ENCODE results near the gene GABBR2. TPM values are rescaled to one million over a fixed set of nuclear protein-coding genes. Genes with fewer than 3 reads are reported as not detected.

GABBR2 gene
- total RNA-seq, 1 experiment from 2014 or later = 0.76 TPM

GRCh38 chr9:98750364-98751060 lies 41.8 kb upstream of the GABBR2 start:
- intact Hi-C loops (cut with micrococcal nuclease; ENCODE audit: unreplicated experiment) = no loop called here
- Histone ChIP-seq H3K79me2 (ENCODE audit: low read depth) (no peaks in the 10 kb centered on the region), H3K4me1 (replicated peaks; ENCODE audit: insufficient read depth) (no peaks in the 10 kb centered on the region), H3K27me3 (ENCODE audit: insufficient read depth, low read depth) (no peaks in the 10 kb centered on the region), H3F3A (ENCODE audit: insufficient read depth, low read depth) (no peaks in the 10 kb centered on the region), H3K4me3 (no peak overlapping the region), H4K20me1 (ENCODE audit: insufficient read depth) (no peaks in the 10 kb centered on the region; the same call in 1 of the 2 replicates), H3K9me3 (ENCODE audit: insufficient read depth, low read depth) (no peaks in the 10 kb centered on the region), H3K36me3 (ENCODE audit: low read depth) (0 out of 2 replicates have a peak, but pooled peaks cover 8% of the 10 kb centered on the region), H3K27ac (no peak overlapping the region), H3K4me2 (no peak overlapping the region), H3K9me2 (ENCODE audit: insufficient read depth) (no peaks in the 10 kb centered on the region), H2AFZ (no peak overlapping the region)
- CTCF ChIA-PET = no interaction called here
- no TSS peak for BruUV-seq (replicated peaks)
- DNase-seq = no peak
- POLR2A ChIA-PET (ENCODE audit: unreplicated experiment) = no interaction called here
- TF ChIP-seq, protein P1, sequence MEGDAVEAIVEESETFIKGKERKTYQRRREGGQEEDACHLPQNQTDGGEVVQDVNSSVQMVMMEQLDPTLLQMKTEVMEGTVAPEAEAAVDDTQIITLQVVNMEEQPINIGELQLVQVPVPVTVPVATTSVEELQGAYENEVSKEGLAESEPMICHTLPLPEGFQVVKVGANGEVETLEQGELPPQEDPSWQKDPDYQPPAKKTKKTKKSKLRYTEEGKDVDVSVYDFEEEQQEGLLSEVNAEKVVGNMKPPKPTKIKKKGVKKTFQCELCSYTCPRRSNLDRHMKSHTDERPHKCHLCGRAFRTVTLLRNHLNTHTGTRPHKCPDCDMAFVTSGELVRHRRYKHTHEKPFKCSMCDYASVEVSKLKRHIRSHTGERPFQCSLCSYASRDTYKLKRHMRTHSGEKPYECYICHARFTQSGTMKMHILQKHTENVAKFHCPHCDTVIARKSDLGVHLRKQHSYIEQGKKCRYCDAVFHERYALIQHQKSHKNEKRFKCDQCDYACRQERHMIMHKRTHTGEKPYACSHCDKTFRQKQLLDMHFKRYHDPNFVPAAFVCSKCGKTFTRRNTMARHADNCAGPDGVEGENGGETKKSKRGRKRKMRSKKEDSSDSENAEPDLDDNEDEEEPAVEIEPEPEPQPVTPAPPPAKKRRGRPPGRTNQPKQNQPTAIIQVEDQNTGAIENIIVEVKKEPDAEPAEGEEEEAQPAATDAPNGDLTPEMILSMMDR (conservative IDR thresholded peaks at IDR 0.05) = no peak
- no peak for TF ChIP-seq EZH2 (IDR thresholded peaks at IDR 0.05; ENCODE audit: low read depth)

GRCh38 chr9:98747476-98747875 lies 38.7 kb upstream of the GABBR2 start:
- intact Hi-C loops (cut with micrococcal nuclease; ENCODE audit: unreplicated experiment) = loop anchor here (1.0 kb wide), 1 partner anchor 21 kb away; no protein-coding TSS in a partner anchor
- BruUV-seq (replicated peaks) = no TSS peak
- CTCF ChIA-PET = no interaction called here

DNA sequence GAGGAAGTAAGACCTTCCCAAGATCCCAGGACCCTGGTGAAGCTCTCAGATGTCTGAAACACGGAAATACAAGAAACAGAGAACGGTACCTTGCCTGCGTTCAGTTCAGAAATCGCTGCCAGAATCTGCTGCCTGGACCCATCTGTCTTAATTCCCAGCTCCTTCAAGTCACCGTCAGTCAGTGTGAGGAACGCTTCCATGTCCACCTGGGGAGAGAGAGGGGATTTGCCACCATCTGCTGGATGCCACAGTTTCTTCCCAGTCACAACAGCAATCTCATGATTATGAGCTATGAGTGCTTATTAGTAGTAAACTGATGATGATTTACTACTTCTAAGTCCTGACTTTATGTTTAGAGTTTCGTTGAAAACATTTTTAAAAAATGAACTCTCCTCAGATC lies 36.7 kb upstream of the GABBR2 start:
- intact Hi-C loops (cut with micrococcal nuclease; ENCODE audit: unreplicated experiment) = no loop called here
- DNase-seq = no peak
- H3K36me3 ChIP-seq (ENCODE audit: low read depth) = 0 out of 2 replicates have a peak, but pooled peaks cover 14% of the 10 kb centered on the region
- no peaks in the 10 kb centered on the region for H3K27me3 ChIP-seq (ENCODE audit: insufficient read depth, low read depth)
- ChIA-PET CTCF (no interaction called here), POLR2A (ENCODE audit: unreplicated experiment) (interaction anchor here (0.6 kb wide), 1 partner anchor 359 kb away, joined by 3 read pairs; the partner anchor contains the start of gene TGFBR1)
- no peaks in the 10 kb centered on the region for H3K4me1 ChIP-seq (replicated peaks; ENCODE audit: insufficient read depth)
- no peak overlapping the region for H3K27ac ChIP-seq
- no peaks in the 10 kb centered on the region for H3K79me2 ChIP-seq (ENCODE audit: low read depth)
- H3K4me3 ChIP-seq = no peak overlapping the region
- no TSS peak for BruUV-seq (replicated peaks)
- no peak for TF ChIP-seq EZH2 (IDR thresholded peaks at IDR 0.05; ENCODE audit: low read depth)
- TF ChIP-seq, protein P1 (conservative IDR thresholded peaks at IDR 0.05) = no peak
- H2AFZ ChIP-seq = no peak overlapping the region
- H3K4me2 ChIP-seq = no peak overlapping the region
- no peaks in the 10 kb centered on the region for H3K9me2 ChIP-seq (ENCODE audit: insufficient read depth)
- no peaks in the 10 kb centered on the region; the same call in 1 of the 2 replicates for H4K20me1 ChIP-seq (ENCODE audit: insufficient read depth)
- no peaks in the 10 kb centered on the region for H3F3A ChIP-seq (ENCODE audit: insufficient read depth, low read depth)
- no peaks in the 10 kb centered on the region for H3K9me3 ChIP-seq (ENCODE audit: insufficient read depth, low read depth)

More at GRCh38 chr9:98747476-98747875, 38.7 kb upstream of the GABBR2 start:
- Histone ChIP-seq H3K79me2 (ENCODE audit: low read depth) (no peaks in the 10 kb centered on the region), H3K27ac (no peak overlapping the region), H3F3A (ENCODE audit: insufficient read depth, low read depth) (no peaks in the 10 kb centered on the region), H3K36me3 (ENCODE audit: low read depth) (0 out of 2 replicates have a peak, but pooled peaks cover 14% of the 10 kb centered on the region), H3K9me2 (ENCODE audit: insufficient read depth) (no peaks in the 10 kb centered on the region), H2AFZ (no peak overlapping the region), H3K4me1 (replicated peaks; ENCODE audit: insufficient read depth) (no peaks in the 10 kb centered on the region), H3K4me3 (no peak overlapping the region), H3K4me2 (no peak overlapping the region), H3K9me3 (ENCODE audit: insufficient read depth, low read depth) (no peaks in the 10 kb centered on the region), H3K27me3 (ENCODE audit: insufficient read depth, low read depth) (no peaks in the 10 kb centered on the region), H4K20me1 (ENCODE audit: insufficient read depth) (no peaks in the 10 kb centered on the region; the same call in 1 of the 2 replicates)
- TF ChIP-seq EZH2 (IDR thresholded peaks at IDR 0.05; ENCODE audit: low read depth) = no peak
- TF ChIP-seq, protein P1 (conservative IDR thresholded peaks at IDR 0.05) = no peak
- DNase-seq = no peak
- POLR2A ChIA-PET (ENCODE audit: unreplicated experiment) = no interaction called here
